Activated CD4-positive, alpha-beta memory T cell treated with anti-CD3 and anti-CD28 coated beads, Interleukin-2, amount 10 ng/mL, durations not matched to agents 7 days and 5 days (primary cell): Measurements from ENCODE around the gene SLA2. TPM values are rescaled to one million over a fixed set of nuclear protein-coding genes. Genes with fewer than 3 reads are reported as not detected.

Experiments
- CTCF ChIA-PET: fragments of 350-600 bp; sonication (Branson Sonifier 250); formaldehyde crosslinking; loops from one replicate; lab custom pipeline; 2021; ENCODE audit warnings: antibody characterized with exemption, inconsistent platforms; lab: Charles Lee
- POLR2A ChIA-PET: fragments of 350-600 bp; sonication (Branson Sonifier 250); formaldehyde crosslinking; loops from one replicate; lab custom pipeline; 2021; ENCODE audit warnings: antibody characterized with exemption; lab: Charles Lee
- DNase-seq: peaks from one replicate; pipeline ENCODE4 v3.0.0-alpha.2; 2020
- H3K27ac Mint-ChIP-seq: one replicate; pipeline ENCODE4 v1.8.0; 2021; ENCODE audit warnings: mild to moderate bottlenecking, mixed read lengths
- H3K27me3 Mint-ChIP-seq: one replicate; pipeline ENCODE4 v1.8.0; 2021; ENCODE audit warnings: mixed read lengths
- H3K36me3 Mint-ChIP-seq: one replicate; pipeline ENCODE4 v1.8.0; 2021; ENCODE audit warnings: low read depth, mixed read lengths
- H3K4me1 Mint-ChIP-seq: one replicate; pipeline ENCODE4 v1.8.0; 2021; ENCODE audit warnings: mixed read lengths
- H3K4me3 Mint-ChIP-seq: one replicate; pipeline ENCODE4 v1.8.0; 2021; ENCODE audit warnings: mild to moderate bottlenecking, mixed read lengths
- H3K9me3 Mint-ChIP-seq: one replicate; pipeline ENCODE4 v1.8.0; 2021; ENCODE audit warnings: mixed read lengths
- total RNA-seq, 2 experiments: library from RNA; stranded (reverse); gene quantifications; one replicate each; pipeline ENCODE4 v1.2.3, GENCODE V29; 2021

Gene SLA2
- total RNA-seq, 2 experiments from 2014 or later, result 78.6 to 79.9 TPM

DNA sequence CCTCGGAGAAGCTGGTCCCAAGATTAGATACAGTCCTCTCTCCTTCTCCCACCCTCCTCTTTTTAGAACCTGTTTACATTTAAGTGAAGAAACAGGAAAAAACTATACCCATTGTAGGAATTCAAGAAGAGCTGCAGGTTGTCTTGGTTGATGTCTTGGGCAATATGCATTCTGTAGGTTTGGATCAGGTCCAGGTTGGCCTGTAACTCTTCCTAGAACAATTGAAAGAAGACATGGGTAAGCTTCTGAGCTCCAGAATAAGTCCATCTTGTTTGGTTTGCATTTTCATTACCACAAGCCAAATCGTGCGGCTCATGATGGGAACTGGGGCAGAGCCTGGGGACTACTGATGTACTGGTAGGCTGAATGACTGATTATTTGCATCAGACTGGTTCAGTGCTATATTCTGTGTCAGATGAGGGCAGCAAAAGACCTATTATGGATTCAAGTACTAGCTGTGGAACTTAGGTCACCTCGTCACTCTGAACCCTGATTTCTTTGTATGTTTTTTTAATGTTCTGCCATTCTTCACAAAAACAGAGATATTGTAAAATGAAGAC, 20.3 kb upstream of the SLA2 start:
- CTCF ChIA-PET, result interaction anchor here (0.6 to 1.7 kb wide), 6 partner anchors 12 to 222 kb away, joined by 3 to 12 read pairs (median 4); no protein-coding TSS in a partner anchor
- POLR2A ChIA-PET, result interaction anchor here (0.7 to 2.2 kb wide), 3 partner anchors 10 to 89 kb away, joined by 3 to 6 read pairs (median 6); no protein-coding TSS in a partner anchor
- no peak for DNase-seq

DNA sequence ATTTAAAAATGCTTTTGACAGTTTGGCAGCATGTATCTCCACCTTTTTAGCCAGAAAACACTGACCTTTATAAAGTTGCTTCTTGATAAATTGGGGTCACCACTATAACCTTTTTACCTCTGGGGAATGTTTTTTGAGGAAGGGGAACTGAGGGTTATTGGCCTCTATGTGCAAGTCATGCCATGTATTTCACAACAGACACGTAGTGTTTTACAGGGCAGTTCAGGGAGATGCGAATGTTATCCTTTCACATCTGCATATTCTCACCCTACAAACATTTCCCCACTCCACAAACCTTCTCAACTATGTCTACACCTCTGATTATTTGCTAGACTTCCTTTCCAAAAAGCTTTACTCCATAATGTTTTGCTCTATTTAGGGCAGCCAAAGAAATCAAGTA, 17.0 kb upstream of the SLA2 start:
- peaks cover 15% of the 10 kb centered on the region for H3K36me3 Mint-ChIP-seq
- CTCF ChIA-PET, result no interaction called here
- no peak overlapping the region for H3K4me3 Mint-ChIP-seq
- POLR2A ChIA-PET, result no interaction called here
- no peak for DNase-seq
- no peak overlapping the region for H3K27ac Mint-ChIP-seq
- H3K27me3 Mint-ChIP-seq, result no peaks in the 10 kb centered on the region
- H3K4me1 Mint-ChIP-seq, result peaks cover 11% of the 10 kb centered on the region
- H3K9me3 Mint-ChIP-seq, result no peaks in the 10 kb centered on the region

More for the DNA sequence above, 20.3 kb upstream of the SLA2 start:
- Mint-ChIP-seq H3K36me3 (peaks cover 10% of the 10 kb centered on the region), H3K27ac (no peak overlapping the region), H3K9me3 (no peaks in the 10 kb centered on the region), H3K27me3 (no peaks in the 10 kb centered on the region), H3K4me3 (no peak overlapping the region), H3K4me1 (no peaks in the 10 kb centered on the region)

DNA sequence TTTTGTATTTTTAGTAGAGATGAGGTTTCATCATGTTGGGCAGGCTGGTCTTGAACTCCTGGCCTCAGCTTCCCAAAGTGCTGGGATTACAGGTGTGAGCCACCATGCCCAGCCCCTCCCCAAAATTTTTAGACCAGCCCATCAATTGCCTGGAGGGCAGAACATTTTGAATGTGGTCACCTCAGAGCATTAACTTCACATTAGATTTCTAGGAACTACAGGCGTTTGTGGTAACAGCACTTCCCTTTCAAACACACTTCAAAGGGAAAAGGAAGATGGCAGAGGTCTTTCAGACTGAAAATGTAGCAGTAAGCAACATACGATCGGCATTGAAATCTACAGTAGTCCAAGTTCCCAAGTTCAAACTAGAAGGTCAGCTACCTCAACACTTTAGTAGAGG, 12.3 kb upstream of the SLA2 start:
- CTCF ChIA-PET, result interaction anchor here (1.0 to 1.9 kb wide), 3 partner anchors 12 to 150 kb away, joined by 4 to 8 read pairs (median 4); partner anchors contain the start of gene SLA2

DNA sequence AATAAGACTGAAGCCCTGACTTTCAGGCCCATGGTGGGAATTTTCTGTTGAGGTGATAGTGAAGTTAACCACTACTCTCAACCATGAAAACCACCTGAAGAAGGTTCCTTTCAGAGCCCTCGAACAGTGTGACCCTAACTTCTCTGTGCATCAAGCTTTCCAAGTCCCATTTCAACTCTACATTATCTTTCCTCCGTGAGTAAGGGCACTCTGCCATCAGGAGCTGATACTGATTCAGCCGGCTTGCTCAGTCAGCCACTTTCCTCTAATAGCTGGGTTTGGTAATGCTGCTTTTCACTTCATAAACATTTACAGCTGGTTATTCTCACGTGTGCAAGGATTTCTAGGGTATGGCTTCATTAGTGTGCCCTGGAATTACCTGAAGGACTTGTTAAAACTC, 10.7 kb upstream of the SLA2 start:
- Mint-ChIP-seq H3K27me3 (no peaks in the 10 kb centered on the region), H3K9me3 (no peaks in the 10 kb centered on the region), H3K4me1 (peaks cover 22% of the 10 kb centered on the region), H3K36me3 (peaks cover 17% of the 10 kb centered on the region), H3K4me3 (no peak overlapping the region), H3K27ac (no peak overlapping the region)
- ChIA-PET CTCF (no interaction called here), POLR2A (interaction anchor here (2.5 to 6.1 kb wide), 2 partner anchors 10 to 11 kb away, joined by 6 to 57 read pairs; partner anchors contain the start of gene SLA2)
- DNase-seq, result no peak

More for the DNA sequence above, 12.3 kb upstream of the SLA2 start:
- Mint-ChIP-seq H3K27me3 (no peaks in the 10 kb centered on the region), H3K27ac (peak overlapping the region; percentile 81), H3K9me3 (no peaks in the 10 kb centered on the region), H3K4me3 (peak overlapping the region; percentile 43), H3K4me1 (peaks cover 22% of the 10 kb centered on the region), H3K36me3 (peaks cover 13% of the 10 kb centered on the region)
- DNase-seq, result peak; percentile 44
- POLR2A ChIA-PET, result interaction anchor here (1.0 to 6.1 kb wide), 6 partner anchors 10 to 87 kb away, joined by 3 to 57 read pairs (median 4); partner anchors contain the start of genes RAB5IF and SLA2

DNA sequence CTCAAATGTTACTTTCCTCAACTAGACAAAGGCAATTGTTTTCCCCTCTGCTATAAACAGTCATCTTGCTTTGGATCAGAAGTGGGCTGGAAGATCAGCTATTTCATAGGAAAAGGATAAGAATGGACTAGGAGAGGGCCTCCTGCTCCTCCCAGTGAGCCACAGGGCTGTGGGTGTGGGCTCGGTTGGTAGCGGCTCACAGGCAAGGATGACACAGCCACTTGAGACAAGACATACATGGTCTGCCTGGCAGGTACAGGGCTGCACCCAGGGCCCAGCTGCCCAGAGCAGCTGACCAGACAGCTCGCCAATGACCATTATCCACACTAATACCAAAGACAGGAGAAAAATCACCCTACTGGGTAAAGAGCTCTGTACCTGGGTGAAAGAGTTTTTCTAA, 9.0 kb upstream of the SLA2 start:
- POLR2A ChIA-PET, result interaction anchor here (0.6 to 6.1 kb wide), 3 partner anchors 9 to 243 kb away, joined by 3 to 57 read pairs (median 6); partner anchors contain the start of gene SLA2
- no peaks in the 10 kb centered on the region for H3K9me3 Mint-ChIP-seq
- H3K36me3 Mint-ChIP-seq, result peaks cover 10% of the 10 kb centered on the region
- no peaks in the 10 kb centered on the region for H3K27me3 Mint-ChIP-seq
- H3K4me3 Mint-ChIP-seq, result no peak overlapping the region
- DNase-seq, result no peak
- no peak overlapping the region for H3K27ac Mint-ChIP-seq
- CTCF ChIA-PET, result interaction anchor here (1.3 to 1.8 kb wide), 3 partner anchors 9 to 81 kb away, joined by 3 to 10 read pairs (median 4); partner anchors contain the start of gene SLA2
- H3K4me1 Mint-ChIP-seq, result peaks cover 22% of the 10 kb centered on the region

DNA sequence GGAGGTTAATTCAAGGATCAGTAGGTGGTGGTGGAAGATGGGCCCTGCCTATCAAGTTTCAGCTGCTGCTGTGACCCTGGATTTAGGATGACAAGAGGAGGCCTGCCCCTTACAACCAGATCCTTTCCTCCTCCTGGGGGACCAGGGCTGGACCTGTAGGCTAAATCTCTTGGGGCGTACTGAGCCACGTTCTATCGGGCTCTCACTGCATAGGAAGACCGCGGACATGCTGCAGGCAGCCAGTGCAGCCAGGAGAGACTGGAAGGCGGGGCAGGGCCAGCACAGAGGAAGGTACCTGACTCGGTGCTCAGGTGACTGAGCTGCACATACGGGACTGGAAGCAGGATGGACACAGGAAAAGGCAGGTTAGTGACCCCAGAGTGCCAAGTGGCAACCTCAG, 8.5 kb upstream of the SLA2 start:
- Mint-ChIP-seq H3K4me3 (no peak overlapping the region), H3K27me3 (no peaks in the 10 kb centered on the region), H3K27ac (no peak overlapping the region), H3K36me3 (peaks cover 10% of the 10 kb centered on the region), H3K4me1 (peaks cover 22% of the 10 kb centered on the region), H3K9me3 (no peaks in the 10 kb centered on the region)
- ChIA-PET POLR2A (interaction anchor here (0.6 to 6.1 kb wide), 3 partner anchors 9 to 243 kb away, joined by 3 to 57 read pairs (median 6); partner anchors contain the start of gene SLA2), CTCF (interaction anchor here (1.3 to 1.8 kb wide), 3 partner anchors 9 to 82 kb away, joined by 3 to 10 read pairs (median 4); partner anchors contain the start of gene SLA2)
- DNase-seq, result no peak

DNA sequence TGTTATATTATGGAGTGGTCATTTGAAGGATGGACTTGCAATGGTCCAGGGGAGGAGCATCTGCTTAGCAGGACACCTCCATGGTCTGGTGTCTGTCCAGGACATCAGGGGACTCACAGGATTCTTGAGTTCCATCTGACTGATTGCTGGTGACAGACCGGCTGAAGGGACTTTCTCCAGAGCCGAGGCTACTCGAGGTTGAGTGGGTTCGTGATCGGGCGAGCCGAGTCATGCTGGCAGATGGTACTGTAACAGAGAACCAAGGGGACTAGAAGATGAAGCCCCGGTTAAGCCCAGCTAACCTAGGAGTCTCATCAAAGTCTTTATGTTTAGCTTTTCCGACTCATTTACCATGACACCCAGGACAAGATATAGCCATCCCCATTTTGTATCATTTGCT, 7.5 kb upstream of the SLA2 start:
- no peak for DNase-seq
- H3K9me3 Mint-ChIP-seq, result no peaks in the 10 kb centered on the region
- no peaks in the 10 kb centered on the region for H3K27me3 Mint-ChIP-seq
- H3K36me3 Mint-ChIP-seq, result peaks cover 10% of the 10 kb centered on the region
- peaks cover 16% of the 10 kb centered on the region for H3K4me1 Mint-ChIP-seq
- POLR2A ChIA-PET, result interaction anchor here (6.1 kb wide), 1 partner anchor 8 kb away, joined by 57 read pairs; the partner anchor contains the start of gene SLA2
- H3K27ac Mint-ChIP-seq, result no peak overlapping the region
- H3K4me3 Mint-ChIP-seq, result no peak overlapping the region
- CTCF ChIA-PET, result interaction anchor here (1.5 kb wide), 1 partner anchor 13 kb away, joined by 3 read pairs; no protein-coding TSS in a partner anchor

DNA sequence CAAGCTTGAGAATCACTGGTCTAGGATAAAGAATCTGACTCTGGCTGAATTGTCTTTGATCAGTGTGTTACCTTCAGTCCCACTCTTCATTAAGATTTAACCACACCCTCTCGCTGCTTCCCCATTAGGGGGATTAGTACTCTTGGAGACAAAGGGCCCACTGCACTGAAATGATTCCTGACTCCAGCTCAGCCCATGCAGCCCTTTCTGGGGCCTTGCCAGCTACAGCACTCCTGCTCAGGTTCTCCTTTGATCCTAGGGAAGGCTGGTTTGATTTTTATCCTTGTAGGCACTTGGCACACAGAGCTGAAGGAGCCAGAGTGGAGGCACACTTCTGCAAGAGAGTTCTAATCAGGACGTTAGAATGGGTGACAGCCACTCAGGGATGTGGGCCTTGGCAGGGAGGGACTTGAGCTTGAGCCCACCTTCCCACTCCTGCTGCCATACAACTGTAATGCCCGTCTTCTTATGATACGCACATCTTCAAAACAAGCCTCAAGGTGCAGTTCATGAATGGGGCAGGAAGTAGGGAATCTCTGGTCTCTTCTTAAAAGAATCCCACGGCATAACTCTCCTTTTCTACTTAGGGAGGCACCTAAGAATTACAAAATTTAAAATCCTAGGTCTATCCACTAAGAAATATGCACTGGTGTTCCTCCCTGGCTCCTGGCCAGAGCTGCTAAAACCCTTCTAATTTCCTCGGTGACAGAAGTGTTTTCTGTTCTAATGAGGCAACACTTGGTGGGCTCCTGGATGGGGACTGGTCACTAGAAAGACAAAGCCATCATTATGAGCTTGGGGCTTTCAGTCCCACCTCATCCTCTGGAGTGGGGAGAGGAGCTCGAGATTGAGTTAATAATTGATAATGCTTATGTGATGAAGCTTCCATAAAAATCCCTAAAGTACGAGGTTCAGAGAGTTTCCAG, 1.5 kb upstream of the SLA2 start:
- Mint-ChIP-seq H3K36me3 (peaks cover 31% of the 10 kb centered on the region), H3K27ac (peak overlapping the region; percentile 61), H3K4me3 (peak overlapping the region; percentile 21), H3K9me3 (no peaks in the 10 kb centered on the region), H3K27me3 (no peaks in the 10 kb centered on the region), H3K4me1 (peaks cover 36% of the 10 kb centered on the region)
- DNase-seq, result no peak
- ChIA-PET POLR2A (interaction anchor here (1.2 to 5.8 kb wide), 3 partner anchors 9 to 42 kb away, joined by 6 to 75 read pairs (median 57); partner anchors contain the start of gene RAB5IF), CTCF (interaction anchor here (0.5 to 1.9 kb wide), 4 partner anchors 42 to 161 kb away, joined by 3 to 8 read pairs (median 4); partner anchors contain the start of gene RAB5IF)

DNA sequence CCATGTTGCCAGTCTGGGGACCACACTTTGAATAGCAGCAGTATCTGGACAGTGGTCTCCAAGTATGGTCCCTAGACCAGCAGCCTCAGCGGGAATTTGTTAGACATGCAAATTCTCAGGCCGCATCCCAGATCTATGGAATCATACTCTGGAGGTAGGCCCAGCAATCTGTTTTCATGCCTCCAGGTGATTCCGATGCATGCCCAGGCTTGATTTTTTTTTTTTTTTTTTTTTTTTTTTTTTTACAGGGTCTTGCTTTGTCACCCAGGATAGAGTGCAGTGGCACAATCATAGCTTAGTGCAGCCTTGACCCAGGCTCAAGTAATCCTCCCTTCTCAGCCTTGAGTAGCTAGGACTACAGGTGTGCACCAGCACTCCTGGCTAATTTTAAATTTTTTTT, 682 bp upstream of the SLA2 start:
- POLR2A ChIA-PET, result interaction anchor here (1.1 to 5.8 kb wide), 10 partner anchors 9 to 449 kb away, joined by 3 to 75 read pairs (median 10); partner anchors contain the start of genes NDRG3, RAB5IF, RBL1 and TGIF2
- peaks cover 36% of the 10 kb centered on the region for H3K36me3 Mint-ChIP-seq
- peak overlapping the region; percentile 96 for H3K4me3 Mint-ChIP-seq
- CTCF ChIA-PET, result interaction anchor here (0.7 to 1.9 kb wide), 14 partner anchors 9 to 181 kb away, joined by 3 to 12 read pairs (median 5); partner anchors contain the start of genes DSN1 and NDRG3
- H3K4me1 Mint-ChIP-seq, result peaks cover 42% of the 10 kb centered on the region
- H3K9me3 Mint-ChIP-seq, result no peaks in the 10 kb centered on the region
- H3K27me3 Mint-ChIP-seq, result no peaks in the 10 kb centered on the region
- H3K27ac Mint-ChIP-seq, result peak overlapping the region; percentile 97
- no peak for DNase-seq

DNA sequence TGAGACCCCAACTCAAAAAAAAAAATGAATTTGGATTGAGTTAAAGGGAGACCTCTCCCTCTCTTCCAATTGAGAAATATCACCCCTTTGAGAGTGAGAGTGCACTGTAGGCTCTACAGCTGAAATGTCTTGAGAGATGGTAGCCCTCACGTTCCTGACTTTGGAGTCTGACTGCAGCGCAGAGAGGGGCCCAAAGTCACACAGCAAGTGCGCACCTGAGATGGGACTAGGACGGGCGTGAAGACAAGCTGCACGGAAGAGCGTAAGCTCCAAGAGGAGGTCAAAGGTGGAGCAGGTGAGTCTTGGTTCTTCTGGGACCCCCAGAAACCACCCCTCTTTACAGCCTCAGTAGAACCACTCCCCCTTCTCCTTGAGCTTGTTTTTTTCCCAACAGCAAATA, 643 bp downstream of the SLA2 start:
- no peak for DNase-seq
- H3K4me1 Mint-ChIP-seq, result peaks cover 49% of the 10 kb centered on the region
- ChIA-PET CTCF (interaction anchor here (0.7 to 1.9 kb wide), 17 partner anchors 9 to 242 kb away, joined by 3 to 12 read pairs (median 5); partner anchors contain the start of genes DSN1, NDRG3 and RAB5IF), POLR2A (interaction anchor here (0.8 to 5.8 kb wide), 25 partner anchors 11 to 534 kb away, joined by 3 to 75 read pairs (median 4); partner anchors contain the start of genes DSN1, MROH8, NDRG3 and RAB5IF)
- H3K4me3 Mint-ChIP-seq, result peak overlapping the region; percentile 96
- peaks cover 48% of the 10 kb centered on the region for H3K36me3 Mint-ChIP-seq
- H3K27ac Mint-ChIP-seq, result peak overlapping the region; percentile 97
- H3K27me3 Mint-ChIP-seq, result no peaks in the 10 kb centered on the region
- H3K9me3 Mint-ChIP-seq, result no peaks in the 10 kb centered on the region

DNA sequence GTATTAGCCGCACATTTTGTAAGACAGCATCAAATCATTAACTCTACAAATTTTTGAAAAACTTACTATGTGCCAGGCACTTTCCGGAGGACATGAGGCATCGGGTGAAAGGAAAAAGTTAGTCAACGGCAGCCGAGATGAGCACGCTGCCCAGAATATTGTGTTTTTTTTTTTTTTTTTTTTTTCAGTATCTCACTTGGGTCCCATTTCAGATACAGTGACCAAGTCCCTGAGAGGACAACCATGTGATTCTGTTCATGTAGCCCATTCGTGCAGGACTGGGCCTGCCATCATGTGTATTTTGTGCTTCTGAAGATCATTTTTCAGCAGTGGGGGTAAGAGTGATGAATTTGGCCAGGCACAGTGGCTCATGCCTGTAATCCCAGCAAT, 1.3 kb downstream of the SLA2 start:
- Mint-ChIP-seq H3K4me1 (peaks cover 49% of the 10 kb centered on the region), H3K27me3 (no peaks in the 10 kb centered on the region), H3K36me3 (peaks cover 54% of the 10 kb centered on the region), H3K9me3 (no peaks in the 10 kb centered on the region), H3K27ac (peak overlapping the region; percentile 97), H3K4me3 (peak overlapping the region; percentile 96)
- ChIA-PET POLR2A (interaction anchor here (0.6 to 5.8 kb wide), 16 partner anchors 11 to 212 kb away, joined by 3 to 75 read pairs (median 8); partner anchors contain the start of genes DSN1 and RAB5IF), CTCF (interaction anchor here (0.9 to 1.9 kb wide), 6 partner anchors 11 to 191 kb away, joined by 3 to 7 read pairs (median 5); partner anchors contain the start of gene DSN1)
- DNase-seq, result peak; percentile 49
